Measurements from ENCODE around the gene MAGEA11.
"Not testable (repeated sequence)": the region's sequence is repeated elsewhere in the genome, so short reads cannot be mapped to it uniquely, and the experiment has no call there.

MAGEA11 gene

GRCh38 chrX:149707147-149707901, 4.5 kb upstream of the MAGEA11 start:
- TF ChIP-seq GATA1 (IDR thresholded peaks at IDR 0.05; ENCODE audit: low read depth, low read length) (no peak), POLR2A (IDR thresholded peaks at IDR 0.05; ENCODE audit: low read length) (no peak)
- DNase-seq = no peak

- DNase-seq = no peak
Measured at GRCh38 chrX:149712831-149713230, 971 bp downstream of the MAGEA11 start.

GRCh38 chrX:149713279-149714050, 1.6 kb downstream of the MAGEA11 start:
- TF ChIP-seq GATA1 (IDR thresholded peaks at IDR 0.05; ENCODE audit: low read depth, low read length) = no peak
- no peak for TF ChIP-seq POLR2A (IDR thresholded peaks at IDR 0.05; ENCODE audit: low read length)

More at GRCh38 chrX:149712831-149713230, 971 bp downstream of the MAGEA11 start:
- TF ChIP-seq GATA1 (IDR thresholded peaks at IDR 0.05; ENCODE audit: low read depth, low read length) (no peak), POLR2A (IDR thresholded peaks at IDR 0.05; ENCODE audit: low read length) (no peak)

GRCh38 chrX:149715468-149715867, 3.6 kb downstream of the MAGEA11 start:
- DNase-seq = no peak
- TF ChIP-seq GATA1 (IDR thresholded peaks at IDR 0.05; ENCODE audit: low read depth, low read length) = no peak
- TF ChIP-seq POLR2A (IDR thresholded peaks at IDR 0.05; ENCODE audit: low read length) = no peak

More at GRCh38 chrX:149713279-149714050, 1.6 kb downstream of the MAGEA11 start:
- DNase-seq = no peak

GRCh38 chrX:149716632-149717031, 4.8 kb downstream of the MAGEA11 start:
- TF ChIP-seq POLR2A (IDR thresholded peaks at IDR 0.05; ENCODE audit: low read length) = no peak
- TF ChIP-seq GATA1 (IDR thresholded peaks at IDR 0.05; ENCODE audit: low read depth, low read length) = no peak
- DNase-seq = no peak

- DNase-seq = no peak
- no peak for TF ChIP-seq POLR2A (IDR thresholded peaks at IDR 0.05; ENCODE audit: low read length)
- TF ChIP-seq GATA1 (IDR thresholded peaks at IDR 0.05; ENCODE audit: low read depth, low read length) = no peak
Measured at GRCh38 chrX:149717803-149718202, 5.9 kb downstream of the MAGEA11 start.

GRCh38 chrX:149718757-149719156, 6.9 kb downstream of the MAGEA11 start:
- no peak for DNase-seq
- TF ChIP-seq GATA1 (IDR thresholded peaks at IDR 0.05; ENCODE audit: low read depth, low read length) (no peak), POLR2A (IDR thresholded peaks at IDR 0.05; ENCODE audit: low read length) (no peak)

GRCh38 chrX:149720021-149720689, 8.3 kb downstream of the MAGEA11 start:
- TF ChIP-seq POLR2A (IDR thresholded peaks at IDR 0.05; ENCODE audit: low read length) (no peak), GATA1 (IDR thresholded peaks at IDR 0.05; ENCODE audit: low read depth, low read length) (no peak)
- DNase-seq = peak; percentile 8 to 38

GRCh38 chrX:149721241-149721640, 9.4 kb downstream of the MAGEA11 start:
- not testable (repeated sequence) for DNase-seq

- TF ChIP-seq GATA1 (IDR thresholded peaks at IDR 0.05; ENCODE audit: low read depth, low read length) = no peak
- DNase-seq = no peak
Measured at GRCh38 chrX:149721778-149722177, 9.9 kb downstream of the MAGEA11 start.

- not testable (repeated sequence) for DNase-seq
Measured at GRCh38 chrX:149723583-149724118, 11.8 kb downstream of the MAGEA11 start.

- DNase-seq = not testable (repeated sequence)
Measured at GRCh38 chrX:149727308-149727707, 15.4 kb downstream of the MAGEA11 start.

GRCh38 chrX:149742269-149742668, 30.4 kb downstream of the MAGEA11 start:
- not testable (repeated sequence) for DNase-seq

- not testable (repeated sequence) for DNase-seq
Measured at GRCh38 chrX:149746390-149747007, 34.6 kb downstream of the MAGEA11 start.

Data from erythroblast (primary cell).